Measurements from ENCODE around the gene SETD2. TPM values are rescaled to one million over a fixed set of nuclear protein-coding genes. Genes with fewer than 3 reads are reported as not detected.

The SETD2 gene
- total and polyA plus RNA-seq, 9 of the 15 experiments (the other 6 are each of a cell fraction or from before 2014, with no cell fraction given) = 8.2 to 44.0 (median 33.6) TPM

DNA sequence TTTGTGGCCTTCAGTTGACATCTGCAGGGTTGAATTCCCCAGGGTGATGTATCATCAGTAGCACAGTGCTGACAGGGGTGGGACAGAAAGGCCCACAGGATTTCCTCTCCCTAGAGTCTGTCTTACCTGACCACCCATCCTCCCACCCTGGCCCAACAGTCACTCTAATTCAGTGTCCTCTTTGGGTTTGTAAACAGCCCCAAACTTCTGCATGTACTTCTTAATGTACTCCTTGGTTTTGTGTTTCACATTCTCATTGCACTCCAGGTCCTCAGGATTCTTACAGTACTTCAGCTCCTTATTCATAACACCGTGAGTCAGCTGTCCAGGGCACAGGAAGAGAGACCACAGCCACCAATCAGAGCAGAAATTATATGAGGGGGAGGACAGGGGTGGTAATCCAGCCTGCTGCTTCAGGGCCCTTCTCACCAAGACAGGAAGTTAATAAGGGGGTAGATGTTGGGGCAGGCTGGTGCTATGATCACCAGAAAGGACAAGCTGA, 146.9 kb downstream of the SETD2 start (continued):
- TF ChIP-seq ZNF354B (CRISPR knock-in tag; IDR thresholded peaks at IDR 0.05) (no peak), RBM22 (IDR thresholded peaks at IDR 0.05; ENCODE audit: low read depth, low read length, poor library complexity, severe bottlenecking) (no peak), HNRNPLL (IDR thresholded peaks at IDR 0.05; ENCODE audit: low read depth, low read length, poor library complexity, severe bottlenecking) (no peak), YBX1 (IDR thresholded peaks at IDR 0.05) (no peak), EP300 (IDR thresholded peaks at IDR 0.05; ENCODE audit: low read length) (peak; percentile 73; the same call in 1 of the 2 replicates), MTA2 (IDR thresholded peaks at IDR 0.05; ENCODE audit: low read depth) (0 out of 2 replicates have a peak, but pooled peaks have one; percentile 45), FOXO4 (CRISPR knock-in tag; IDR thresholded peaks at IDR 0.05) (no peak), NELFE (IDR thresholded peaks at IDR 0.05; ENCODE audit: insufficient read depth, insufficient read length) (no peak), KLF13 (tag; IDR thresholded peaks at IDR 0.05; ENCODE audit: borderline replicate concordance, low read depth) (no peak), GABPB2 (CRISPR knock-in tag; conservative IDR thresholded peaks at IDR 0.05) (no peak), RBM25 (IDR thresholded peaks at IDR 0.05; ENCODE audit: low read depth, low read length, severe bottlenecking) (no peak), STAG1 (CRISPR knock-in tag; IDR thresholded peaks at IDR 0.05; ENCODE audit: borderline replicate concordance) (no peak), BMI1 (IDR thresholded peaks at IDR 0.05; ENCODE audit: low read length) (no peak), POLR2G (IDR thresholded peaks at IDR 0.05; ENCODE audit: low read depth, low read length) (no peak), RHOXF2B (CRISPR knock-in tag; conservative IDR thresholded peaks at IDR 0.05) (no peak), TSC22D4 (tag; IDR thresholded peaks at IDR 0.05) (no peak), IRF1 (CRISPR knock-in tag; IDR thresholded peaks at IDR 0.05; ENCODE audit: borderline replicate concordance) (no peak)
- TF ChIP-seq, protein P1, sequence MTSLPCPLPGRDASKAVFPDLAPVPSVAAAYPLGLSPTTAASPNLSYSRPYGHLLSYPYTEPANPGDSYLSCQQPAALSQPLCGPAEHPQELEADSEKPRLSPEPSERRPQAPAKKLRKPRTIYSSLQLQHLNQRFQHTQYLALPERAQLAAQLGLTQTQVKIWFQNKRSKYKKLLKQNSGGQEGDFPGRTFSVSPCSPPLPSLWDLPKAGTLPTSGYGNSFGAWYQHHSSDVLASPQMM (CRISPR knock-in tag; IDR thresholded peaks at IDR 0.05) = no peak
- TF ChIP-seq, protein P2, sequence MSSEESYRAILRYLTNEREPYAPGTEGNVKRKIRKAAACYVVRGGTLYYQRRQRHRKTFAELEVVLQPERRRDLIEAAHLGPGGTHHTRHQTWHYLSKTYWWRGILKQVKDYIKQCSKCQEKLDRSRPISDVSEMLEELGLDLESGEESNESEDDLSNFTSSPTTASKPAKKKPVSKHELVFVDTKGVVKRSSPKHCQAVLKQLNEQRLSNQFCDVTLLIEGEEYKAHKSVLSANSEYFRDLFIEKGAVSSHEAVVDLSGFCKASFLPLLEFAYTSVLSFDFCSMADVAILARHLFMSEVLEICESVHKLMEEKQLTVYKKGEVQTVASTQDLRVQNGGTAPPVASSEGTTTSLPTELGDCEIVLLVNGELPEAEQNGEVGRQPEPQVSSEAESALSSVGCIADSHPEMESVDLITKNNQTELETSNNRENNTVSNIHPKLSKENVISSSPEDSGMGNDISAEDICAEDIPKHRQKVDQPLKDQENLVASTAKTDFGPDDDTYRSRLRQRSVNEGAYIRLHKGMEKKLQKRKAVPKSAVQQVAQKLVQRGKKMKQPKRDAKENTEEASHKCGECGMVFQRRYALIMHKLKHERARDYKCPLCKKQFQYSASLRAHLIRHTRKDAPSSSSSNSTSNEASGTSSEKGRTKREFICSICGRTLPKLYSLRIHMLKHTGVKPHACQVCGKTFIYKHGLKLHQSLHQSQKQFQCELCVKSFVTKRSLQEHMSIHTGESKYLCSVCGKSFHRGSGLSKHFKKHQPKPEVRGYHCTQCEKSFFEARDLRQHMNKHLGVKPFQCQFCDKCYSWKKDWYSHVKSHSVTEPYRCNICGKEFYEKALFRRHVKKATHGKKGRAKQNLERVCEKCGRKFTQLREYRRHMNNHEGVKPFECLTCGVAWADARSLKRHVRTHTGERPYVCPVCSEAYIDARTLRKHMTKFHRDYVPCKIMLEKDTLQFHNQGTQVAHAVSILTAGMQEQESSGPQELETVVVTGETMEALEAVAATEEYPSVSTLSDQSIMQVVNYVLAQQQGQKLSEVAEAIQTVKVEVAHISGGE (CRISPR knock-in tag; IDR thresholded peaks at IDR 0.05) = no peak
- TF ChIP-seq, protein P3, sequence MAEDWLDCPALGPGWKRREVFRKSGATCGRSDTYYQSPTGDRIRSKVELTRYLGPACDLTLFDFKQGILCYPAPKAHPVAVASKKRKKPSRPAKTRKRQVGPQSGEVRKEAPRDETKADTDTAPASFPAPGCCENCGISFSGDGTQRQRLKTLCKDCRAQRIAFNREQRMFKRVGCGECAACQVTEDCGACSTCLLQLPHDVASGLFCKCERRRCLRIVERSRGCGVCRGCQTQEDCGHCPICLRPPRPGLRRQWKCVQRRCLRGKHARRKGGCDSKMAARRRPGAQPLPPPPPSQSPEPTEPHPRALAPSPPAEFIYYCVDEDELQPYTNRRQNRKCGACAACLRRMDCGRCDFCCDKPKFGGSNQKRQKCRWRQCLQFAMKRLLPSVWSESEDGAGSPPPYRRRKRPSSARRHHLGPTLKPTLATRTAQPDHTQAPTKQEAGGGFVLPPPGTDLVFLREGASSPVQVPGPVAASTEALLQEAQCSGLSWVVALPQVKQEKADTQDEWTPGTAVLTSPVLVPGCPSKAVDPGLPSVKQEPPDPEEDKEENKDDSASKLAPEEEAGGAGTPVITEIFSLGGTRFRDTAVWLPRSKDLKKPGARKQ (CRISPR knock-in tag; IDR thresholded peaks at IDR 0.05) = no peak
